MM.1S (cell line): Measurements from ENCODE around the gene TBC1D10B.

ENCODE experiments used
- CTCF ChIP-seq: fragments of 300-600 bp; sonication (generic); IDR thresholded peaks from 2 replicates; pipeline ENCODE4 v1.5.1; 2016; ENCODE audit warnings: antibody characterized with exemption, low read length, mixed read lengths
- EZH2 ChIP-seq: fragments of 300-600 bp; sonication (generic); optimal IDR thresholded peaks from 2 replicates; pipeline ENCODE3; 2017; ENCODE audit warnings: low read depth, mild to moderate bottlenecking, antibody characterized with exemption, low read length, mixed read lengths

- TF ChIP-seq CTCF = peak; percentile 30
- TF ChIP-seq EZH2 = no peak
Measured at GRCh38 chr16:30417529-30418349, 47.4 kb upstream of the TBC1D10B start.
